B cell (primary cell): ENCODE data around the gene WBP11. TPM values are rescaled to one million over a fixed set of nuclear protein-coding genes. Genes with fewer than 3 reads are reported as not detected.

Source experiments
- ATAC-seq: fragments of 200-7000 bp; cut with Tn5 transposase; one replicate; pipeline ENCODE4 v1.10.0; 2021; ENCODE audit warnings: low read depth, mild to moderate bottlenecking, moderate number of reproducible peaks, moderate library complexity
- CTCF ChIA-PET: fragments of 350-600 bp; sonication (Branson Sonifier 250); formaldehyde crosslinking; loops from one replicate; lab custom pipeline; 2021; ENCODE audit warnings: antibody characterized with exemption, inconsistent platforms; lab: Charles Lee
- POLR2A ChIA-PET: fragments of 350-600 bp; sonication (Branson Sonifier 250); formaldehyde crosslinking; loops from one replicate; lab custom pipeline; 2021; ENCODE audit warnings: antibody characterized with exemption; lab: Charles Lee
- DNase-seq: peaks from one replicate; pipeline ENCODE4 v3.0.0; 2013
- H2AFZ ChIP-seq: 2 replicates; pipeline ENCODE4 v1.6.1; 2012; ENCODE audit warnings: mild to moderate bottlenecking, low read depth, low read length; ENCODE audit not compliant: insufficient read depth, poor library complexity, severe bottlenecking
- H3K27ac ChIP-seq, 2 donors: 1 replicate in 1 of 2; 2 replicates in 1 of 2; pipeline ENCODE4 v1.5.1; 2012 to 2013; ENCODE audit warnings: low read length in 2 of 2, mild to moderate bottlenecking in 2 of 2, moderate library complexity in 1 of 2
- H3K27me3 ChIP-seq, 4 experiments: fragments of 200-600 bp in 1 of 4; sonication (generic) in 1 of 4; replicated peaks in 1 of 4; 1 replicate in 2 of 4; 2 replicates in 2 of 4; pipeline versions ENCODE4 v1.6.1 to v1.7.0; 2013 to 2016; ENCODE audit warnings: low read length in 3 of 4, mild to moderate bottlenecking in 2 of 4, mixed read lengths in 1 of 4, moderate library complexity in 1 of 4; ENCODE audit not compliant: insufficient read depth in 4 of 4, control insufficient read depth in 3 of 4; ENCODE audit errors: control extremely low read depth in 1 of 4
- H3K36me3 ChIP-seq, 2 experiments: replicated peaks in 1 of 2; 1 replicate in 1 of 2; 2 replicates in 1 of 2; pipeline versions ENCODE4 v1.6.1 to v1.7.1; 2013; ENCODE audit warnings: low read length in 1 of 2; ENCODE audit not compliant: insufficient read depth in 2 of 2, control insufficient read depth in 1 of 2; ENCODE audit errors: control extremely low read depth in 1 of 2, extremely low read depth in 1 of 2
- H3K4me1 ChIP-seq, 2 donors: fragments of 200-600 bp in 1 of 2; sonication (generic) in 1 of 2; 1 replicate in 1 of 2; 2 replicates in 1 of 2; pipeline versions ENCODE4 v1.5.1 to v1.6.1; 2013 to 2017; ENCODE audit warnings: low read length in 2 of 2; ENCODE audit not compliant: control insufficient read depth in 2 of 2, insufficient read depth in 2 of 2
- H3K4me2 ChIP-seq: replicated peaks from 2 replicates; pipeline ENCODE3; 2012; ENCODE audit warnings: mild to moderate bottlenecking, low read depth, low read length; ENCODE audit not compliant: poor library complexity, severe bottlenecking
- H3K4me3 ChIP-seq, 5 experiments: fragments of 200-600 bp in 1 of 5; sonication (generic) in 1 of 5; 1 replicate in 3 of 5; 2 replicates in 2 of 5; pipeline versions ENCODE4 v1.5.1 to v1.7.0; 2011 to 2016; ENCODE audit warnings: low read length in 4 of 5, mild to moderate bottlenecking in 4 of 5, low read depth in 2 of 5, control low read depth in 1 of 5, moderate library complexity in 1 of 5; ENCODE audit not compliant: insufficient read depth in 1 of 5; ENCODE audit errors: control extremely low read depth in 1 of 5, extremely low read depth in 1 of 5
- H3K79me2 ChIP-seq: fragments of 200-600 bp; sonication (generic); one replicate; pipeline ENCODE4 v1.6.0; 2016; ENCODE audit warnings: low read length; ENCODE audit not compliant: control insufficient read depth, insufficient read depth
- H3K9ac ChIP-seq: fragments of 200-600 bp; sonication (generic); 2 replicates; pipeline ENCODE4 v1.6.1; 2017; ENCODE audit warnings: mild to moderate bottlenecking, low read length, moderate library complexity
- H3K9me3 ChIP-seq, 3 donors: one replicate each; pipeline versions ENCODE4 v1.6.1 to v1.7.1; 2013; ENCODE audit warnings: low read length in 2 of 3; ENCODE audit not compliant: control insufficient read depth in 2 of 3, insufficient read depth in 1 of 3; ENCODE audit errors: control extremely low read depth in 1 of 3
- H4K20me1 ChIP-seq: 2 replicates; pipeline ENCODE4 v1.6.0; 2012; ENCODE audit warnings: mild to moderate bottlenecking, low read length; ENCODE audit not compliant: insufficient read depth, control insufficient read depth, poor library complexity, severe bottlenecking
- H3K27ac Mint-ChIP-seq: one replicate; pipeline ENCODE4 v1.8.0; 2021; ENCODE audit warnings: mixed read lengths
- H3K27me3 Mint-ChIP-seq: one replicate; pipeline ENCODE4 v1.8.0; 2021; ENCODE audit warnings: mixed read lengths
- H3K4me1 Mint-ChIP-seq: one replicate; pipeline ENCODE4 v1.8.0; 2021; ENCODE audit warnings: mixed read lengths
- H3K4me3 Mint-ChIP-seq: one replicate; pipeline ENCODE4 v1.8.0; 2021; ENCODE audit warnings: mixed read lengths
- H3K9me3 Mint-ChIP-seq: one replicate; pipeline ENCODE4 v1.8.0; 2022; ENCODE audit warnings: mixed read lengths; ENCODE audit not compliant: insufficient read depth
- CTCF ChIP-seq: fragments of 200-600 bp; IDR thresholded peaks from one replicate; pipeline ENCODE4 v1.8.0; 2022; ENCODE audit warnings: antibody characterized with exemption, mild to moderate bottlenecking
- EZH2 ChIP-seq: IDR thresholded peaks from 2 replicates; pipeline ENCODE4 v1.6.1; 2012; ENCODE audit warnings: borderline replicate concordance, low read depth, mild to moderate bottlenecking, moderate library complexity, low read length; ENCODE audit not compliant: insufficient read depth, poor library complexity, severe bottlenecking
- WGBS: methylation state at CpG from one replicate; pipeline ENCODE4 v1.1.5; 2013; ENCODE audit warnings: missing lambda C conversion rate; ENCODE audit not compliant: insufficient coverage; 5-methylcytosine and 5-hydroxymethylcytosine counted together
- intact Hi-C: fragments of 100-400 bp; cut with micrococcal nuclease; formaldehyde crosslinking; loops from one replicate; pipeline ENCODE4 v1.10.0; 2022
- polyA plus RNA-seq: library from polyadenylated mRNA; depleted of rRNA; stranded (reverse); fragments of >200 nt; gene quantifications from 2 replicates; pipeline ENCODE4 v1.2.3, GENCODE V29; 2012
- total RNA-seq, 2 donors: library from RNA; stranded (reverse); fragments of 120-200 nt in 1 of 2; gene quantifications; 1 replicate in 1 of 2; 2 replicates in 1 of 2; pipeline versions ENCODE4 v1.2.3 to v1.2.4, GENCODE V29; 2013 to 2022

WBP11 gene
- total and polyA plus RNA-seq, 2 donors (not counting 1 experiment from before 2014, with no cell fraction given), result 13.6 to 84.7 TPM

GRCh38 chr12:14771651-14772137 is 31.6 kb downstream of the WBP11 start:
- ChIA-PET POLR2A (interaction anchor here (0.5 to 3.9 kb wide), 9 partner anchors 11 to 1963 kb away, joined by 3 to 41 read pairs (median 4); partner anchors contain the start of genes ATF7IP, C12orf60 and WBP11), CTCF (interaction anchor here (0.6 to 3.0 kb wide), 4 partner anchors 9 to 223 kb away, joined by 3 to 19 read pairs (median 4); partner anchors contain the start of genes C12orf60 and WBP11)
- Histone ChIP-seq H3K9me3 (peaks cover 0 to 18% (median 0%) of the 10 kb centered on the region in 3 donors), H3K27me3 (no peaks in the 10 kb centered on the region), H3K9ac (peak overlapping the region; percentile 96), H3K36me3 (peaks cover 2 to 9% of the 10 kb centered on the region in 2 experiments), H3K4me3 (peak overlapping the region in 3 of 5 experiments; percentile 6 to 98 (median 17)), H3K4me2 (peak overlapping the region; percentile 90), H3K4me1 (peaks cover 33 to 50% of the 10 kb centered on the region in 2 donors), H3K79me2 (peaks cover 30% of the 10 kb centered on the region), H4K20me1 (no peaks in the 10 kb centered on the region), H2AFZ (peak overlapping the region; percentile 56), H3K27ac (no peak overlapping the region)
- Mint-ChIP-seq H3K27me3 (no peaks in the 10 kb centered on the region), H3K4me3 (peak overlapping the region; percentile 97), H3K27ac (peak overlapping the region; percentile 85), H3K4me1 (peaks cover 65% of the 10 kb centered on the region), H3K9me3 (peaks cover 4% of the 10 kb centered on the region)
- no peak for ATAC-seq
- TF ChIP-seq EZH2 (no peak), CTCF (no peak)
- intact Hi-C loops, result loop anchor here (1.0 to 5.0 kb wide), 4 partner anchors 223 to 801 kb away; no protein-coding TSS in a partner anchor
- no CpG with 5 or more reads among the region's 6 CpGs for WGBS
- DNase-seq, result peak; percentile 21
